ENCODE measurements around the gene ACR.
"Not testable (repeated sequence)": the region's sequence is repeated elsewhere in the genome, so short reads cannot be mapped to it uniquely, and the experiment has no call there.

The ACR gene

DNA sequence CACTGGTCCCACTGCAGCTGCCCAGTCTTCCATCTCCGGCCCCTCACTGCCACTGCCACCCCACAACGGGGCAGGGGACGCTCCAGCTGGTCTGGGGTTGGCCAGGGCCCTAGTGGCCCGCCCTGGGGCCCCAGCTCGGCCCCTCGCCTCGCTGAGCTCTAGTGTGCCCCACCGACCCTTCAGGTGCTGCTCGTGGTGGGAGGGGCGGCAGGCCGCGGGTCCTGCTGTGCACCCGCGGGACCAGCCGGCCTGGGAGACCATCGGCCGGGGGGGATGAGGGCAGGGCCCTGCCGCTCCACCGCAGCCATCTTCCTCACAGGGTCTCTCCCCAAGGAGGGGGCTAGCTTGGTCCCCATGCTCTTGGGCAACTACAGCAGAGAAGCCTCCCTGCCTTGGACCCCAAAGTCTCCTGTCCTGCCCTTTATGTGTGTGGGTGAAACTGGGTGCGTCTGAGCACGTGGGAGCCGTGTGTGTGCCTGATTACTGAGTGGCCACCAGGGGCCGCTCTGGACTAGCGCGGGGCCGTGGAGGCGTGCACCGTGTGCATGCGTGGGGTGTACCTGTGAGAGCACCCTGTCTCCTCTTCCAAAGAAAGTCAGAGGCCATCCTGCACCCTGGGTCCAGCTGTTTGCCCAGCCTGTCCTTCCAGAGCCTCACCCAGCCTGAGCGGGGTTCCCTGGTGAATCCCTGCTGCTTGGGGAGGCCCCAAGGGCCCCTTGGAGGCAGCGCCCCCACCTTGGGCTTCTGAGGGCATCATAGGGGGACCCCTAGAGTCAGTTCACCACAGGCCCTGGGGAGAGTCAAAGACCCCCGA is 6.0 kb upstream of the ACR start:
- Mint-ChIP-seq H3K4me3 (no peak overlapping the region), H3K36me3 (no peaks in the 10 kb centered on the region), H3K27me3 (peaks cover 50% of the 10 kb centered on the region), H3K27ac (no peak overlapping the region), H3K9me3 (no peaks in the 10 kb centered on the region), H3K4me1 (peaks cover 23% of the 10 kb centered on the region)
- peak; percentile 53 for ATAC-seq

DNA sequence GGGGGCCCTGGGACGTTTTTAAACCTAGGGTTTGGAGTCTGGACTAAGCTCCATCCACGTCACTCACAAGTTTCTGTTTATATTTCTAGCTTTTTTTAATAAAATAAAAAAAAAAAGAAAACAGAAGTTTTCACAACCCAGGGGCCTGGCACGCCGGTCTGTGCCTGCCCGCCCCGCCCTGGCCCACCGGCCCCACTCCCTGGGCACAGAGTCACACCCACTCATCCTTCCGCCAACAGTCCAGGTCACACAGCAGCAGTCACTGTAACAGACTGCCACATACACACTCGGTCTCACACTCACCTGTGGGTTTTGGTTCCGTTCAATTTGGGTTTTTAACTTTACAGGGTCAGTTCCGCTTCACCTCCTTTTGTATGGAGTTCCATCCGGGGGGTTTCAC is 5.3 kb upstream of the ACR start:
- H3K4me1 Mint-ChIP-seq, result peaks cover 23% of the 10 kb centered on the region
- no peaks in the 10 kb centered on the region for H3K36me3 Mint-ChIP-seq
- ATAC-seq, result no peak
- H3K27me3 Mint-ChIP-seq, result peaks cover 50% of the 10 kb centered on the region
- no peak overlapping the region for H3K27ac Mint-ChIP-seq
- H3K4me3 Mint-ChIP-seq, result no peak overlapping the region
- no peaks in the 10 kb centered on the region for H3K9me3 Mint-ChIP-seq

DNA sequence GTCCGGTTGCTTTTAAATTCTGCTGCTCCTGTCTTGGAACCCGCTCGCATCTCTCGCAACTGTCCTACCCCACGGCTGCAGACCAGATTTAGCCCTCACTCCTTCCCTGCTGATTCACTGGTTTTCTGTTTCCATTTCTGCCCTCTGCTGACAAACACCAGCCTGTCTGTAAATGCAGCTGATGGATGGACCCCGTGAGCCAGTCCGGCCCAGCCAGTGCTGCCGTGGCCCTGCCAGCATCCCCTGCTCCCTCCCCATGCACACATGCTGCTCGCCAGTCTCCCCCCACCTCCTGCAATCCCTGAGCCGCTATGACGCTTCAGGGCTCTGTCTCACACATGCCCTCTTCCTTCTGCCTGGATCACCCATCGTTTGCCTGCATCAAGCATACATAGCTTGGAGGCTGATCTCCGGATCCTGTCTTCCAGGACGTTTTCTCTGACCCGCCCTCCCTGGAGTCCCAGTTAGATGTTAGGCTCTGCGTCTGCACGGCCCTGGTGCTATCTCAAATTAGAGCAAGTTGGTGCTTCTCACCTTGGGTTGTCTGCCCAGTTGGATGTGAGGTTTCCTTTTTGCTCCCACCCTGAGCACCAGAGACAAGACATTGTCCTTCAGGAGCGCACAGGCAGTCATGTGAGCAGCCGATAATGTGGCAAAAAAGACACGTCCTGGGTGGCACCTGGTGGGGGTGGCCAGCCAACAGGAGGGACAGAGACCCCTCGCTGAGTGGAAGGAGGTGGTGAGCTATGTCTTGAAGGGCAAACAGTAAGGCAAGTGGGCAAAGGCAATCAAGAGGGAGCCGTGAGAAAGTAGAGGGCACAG is 4.3 kb upstream of the ACR start:
- H3K27ac Mint-ChIP-seq, result no peak overlapping the region
- no peak for ATAC-seq
- H3K9me3 Mint-ChIP-seq, result no peaks in the 10 kb centered on the region
- H3K4me1 Mint-ChIP-seq, result peaks cover 22% of the 10 kb centered on the region
- no peaks in the 10 kb centered on the region for H3K36me3 Mint-ChIP-seq
- no peak overlapping the region for H3K4me3 Mint-ChIP-seq
- peaks cover 59% of the 10 kb centered on the region for H3K27me3 Mint-ChIP-seq

DNA sequence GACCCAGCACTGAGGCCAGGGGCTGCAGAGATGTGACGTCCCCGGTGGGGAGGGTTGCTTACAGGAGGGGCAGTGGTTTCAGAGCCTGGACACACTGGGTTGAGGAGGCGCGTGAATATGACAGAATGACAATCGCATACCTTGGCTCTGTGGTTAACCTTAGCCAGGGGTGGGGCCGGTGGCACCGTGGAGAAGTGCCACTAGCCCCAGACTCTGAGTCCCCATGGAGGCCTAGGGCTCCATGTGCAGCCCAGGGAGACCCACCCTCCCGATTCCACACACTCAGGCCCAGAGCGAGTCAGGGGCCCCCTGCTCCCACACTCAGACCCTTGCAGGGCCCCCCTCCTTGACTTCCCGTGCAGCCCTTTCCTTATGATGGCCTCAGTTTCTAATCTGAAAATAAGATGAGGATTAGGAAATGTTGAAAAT is 3.6 kb upstream of the ACR start:
- H3K9me3 Mint-ChIP-seq, result no peaks in the 10 kb centered on the region

DNA sequence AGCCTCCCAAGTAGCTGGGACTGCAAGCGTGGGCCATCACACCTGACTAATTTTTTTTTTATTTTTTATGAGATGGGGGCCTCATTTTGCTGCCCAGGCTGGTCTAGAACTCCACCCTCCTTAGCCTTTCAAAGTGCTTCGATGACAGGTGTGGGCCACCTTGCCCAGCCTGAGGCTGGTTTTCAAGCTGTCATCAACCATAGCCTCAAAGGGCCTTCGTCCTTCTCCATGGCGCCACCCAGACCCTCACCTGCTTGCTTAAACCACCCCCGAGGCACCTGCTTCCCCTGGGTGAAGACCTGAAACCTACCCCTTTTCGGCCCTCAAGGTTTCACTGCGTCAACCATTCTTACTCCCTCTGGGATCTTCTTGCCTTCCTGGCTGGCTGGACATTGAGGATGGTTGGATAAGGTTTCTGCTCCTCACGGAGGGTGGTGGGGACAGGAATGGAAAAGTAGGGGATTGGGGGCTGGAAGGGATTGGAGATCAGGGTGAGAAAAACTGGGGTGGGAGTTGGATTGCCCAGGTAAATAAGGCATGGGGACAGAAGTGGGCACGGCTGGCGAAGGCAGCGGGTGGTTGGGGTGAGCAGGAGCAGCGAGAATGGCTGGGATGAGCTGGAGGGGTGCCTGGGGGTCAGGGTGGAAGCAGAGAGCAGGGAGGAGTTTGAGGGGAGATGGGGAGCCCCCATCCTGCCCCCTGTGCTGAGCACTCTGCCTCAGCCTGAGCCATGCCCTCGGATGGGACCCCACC is 2.8 kb upstream of the ACR start:
- H3K36me3 Mint-ChIP-seq, result no peaks in the 10 kb centered on the region
- no peak overlapping the region for H3K27ac Mint-ChIP-seq
- no peaks in the 10 kb centered on the region for H3K9me3 Mint-ChIP-seq
- H3K4me1 Mint-ChIP-seq, result peaks cover 11% of the 10 kb centered on the region
- peaks cover 73% of the 10 kb centered on the region for H3K27me3 Mint-ChIP-seq
- ATAC-seq, result no peak
- no peak overlapping the region for H3K4me3 Mint-ChIP-seq

More for the DNA sequence above, 3.6 kb upstream of the ACR start:
- no peak overlapping the region for H3K4me3 Mint-ChIP-seq
- peaks cover 65% of the 10 kb centered on the region for H3K27me3 Mint-ChIP-seq
- no peaks in the 10 kb centered on the region for H3K36me3 Mint-ChIP-seq
- no peak for ATAC-seq
- H3K27ac Mint-ChIP-seq, result no peak overlapping the region
- peaks cover 15% of the 10 kb centered on the region for H3K4me1 Mint-ChIP-seq

DNA sequence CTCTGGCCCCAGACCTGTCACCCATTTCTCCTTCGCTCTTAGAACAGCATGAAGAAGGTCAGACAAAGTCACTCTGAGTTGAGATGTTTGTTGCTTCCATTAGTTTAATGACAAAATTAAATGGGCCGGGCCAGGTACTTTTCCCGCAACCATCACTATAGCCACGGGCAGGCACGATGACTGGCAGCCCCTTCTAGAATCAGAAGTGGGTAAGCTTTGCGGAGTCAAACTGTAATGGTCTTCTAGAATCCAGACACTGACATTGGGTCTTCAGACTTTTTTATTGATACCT is 2.3 kb upstream of the ACR start:
- Mint-ChIP-seq H3K9me3 (no peaks in the 10 kb centered on the region), H3K27me3 (peaks cover 78% of the 10 kb centered on the region), H3K4me1 (peaks cover 11% of the 10 kb centered on the region), H3K4me3 (no peak overlapping the region), H3K27ac (no peak overlapping the region), H3K36me3 (no peaks in the 10 kb centered on the region)
- no peak for ATAC-seq

DNA sequence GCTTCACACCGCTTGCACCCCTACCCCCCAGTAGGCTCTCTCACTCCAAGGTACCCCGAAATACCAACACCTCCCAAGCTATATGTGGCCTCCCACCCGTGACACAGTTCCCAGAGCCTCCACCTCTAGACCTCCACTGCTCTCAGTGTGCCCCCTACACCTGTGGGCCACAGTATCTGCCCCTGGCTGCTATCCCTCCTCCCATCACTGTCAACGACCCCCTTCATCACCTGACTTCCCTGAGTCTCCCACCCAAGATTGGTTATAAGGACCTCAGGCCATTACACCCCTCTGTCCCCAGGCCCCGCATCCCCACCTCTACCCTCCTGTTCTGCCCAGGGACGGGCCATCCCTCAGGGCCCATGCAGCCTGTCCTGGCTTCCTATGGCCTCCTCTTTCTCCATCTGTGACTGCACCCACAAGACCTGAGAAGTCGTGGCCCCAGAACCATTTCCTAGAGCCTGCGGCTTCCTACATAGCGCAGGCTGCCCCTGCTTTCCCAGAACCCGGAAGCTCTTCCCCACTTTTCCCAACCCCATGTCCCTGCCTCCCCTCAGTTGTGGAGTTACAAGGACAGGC is 734 bp downstream of the ACR start:
- Mint-ChIP-seq H3K36me3 (no peaks in the 10 kb centered on the region), H3K27ac (no peak overlapping the region), H3K9me3 (no peaks in the 10 kb centered on the region), H3K27me3 (peaks cover 75% of the 10 kb centered on the region), H3K4me1 (no peaks in the 10 kb centered on the region), H3K4me3 (no peak overlapping the region)
- ATAC-seq, result no peak

DNA sequence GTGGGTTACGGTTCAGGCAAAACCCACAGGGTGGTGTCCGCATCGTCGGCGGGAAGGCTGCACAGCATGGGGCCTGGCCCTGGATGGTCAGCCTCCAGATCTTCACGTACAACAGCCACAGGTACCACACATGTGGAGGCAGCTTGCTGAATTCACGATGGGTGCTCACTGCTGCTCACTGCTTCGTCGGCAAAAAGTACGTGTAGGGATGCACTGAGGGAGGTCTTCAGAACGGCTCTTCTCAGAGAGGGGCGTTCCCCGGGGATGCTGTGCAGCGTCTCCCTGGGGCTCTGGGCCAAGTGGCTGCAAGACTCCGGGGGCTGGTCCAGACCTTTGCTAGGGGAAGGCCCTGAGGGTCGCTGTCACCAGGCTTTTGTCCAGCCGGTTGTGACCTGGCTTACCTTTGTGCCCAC is 1.3 kb downstream of the ACR start:
- no peak overlapping the region for H3K27ac Mint-ChIP-seq
- no peaks in the 10 kb centered on the region for H3K9me3 Mint-ChIP-seq
- H3K27me3 Mint-ChIP-seq, result peaks cover 75% of the 10 kb centered on the region
- H3K4me3 Mint-ChIP-seq, result no peak overlapping the region
- H3K36me3 Mint-ChIP-seq, result no peaks in the 10 kb centered on the region
- no peak for ATAC-seq
- no peaks in the 10 kb centered on the region for H3K4me1 Mint-ChIP-seq

DNA sequence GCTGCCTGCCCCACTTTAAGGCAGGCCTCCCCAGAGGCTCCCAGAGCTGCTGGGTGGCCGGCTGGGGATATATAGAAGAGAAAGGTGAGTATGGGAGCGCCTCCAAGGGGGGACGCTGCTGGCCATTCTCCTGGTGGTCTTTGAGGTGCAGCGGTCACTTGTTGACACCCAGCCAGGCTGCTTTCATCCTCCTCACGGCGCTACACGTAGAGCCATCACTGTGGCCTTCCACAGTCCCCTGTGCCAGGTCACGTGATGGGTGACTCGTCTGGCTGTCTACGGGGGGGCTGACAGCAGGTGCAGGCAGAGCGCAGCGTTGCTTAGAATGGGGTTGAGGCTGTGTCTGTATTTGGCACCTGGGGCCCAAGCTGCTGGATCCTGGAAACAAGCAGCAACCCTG is 1.9 kb downstream of the ACR start:
- no peaks in the 10 kb centered on the region for H3K36me3 Mint-ChIP-seq
- H3K9me3 Mint-ChIP-seq, result no peaks in the 10 kb centered on the region
- H3K27me3 Mint-ChIP-seq, result peaks cover 68% of the 10 kb centered on the region
- H3K4me3 Mint-ChIP-seq, result no peak overlapping the region
- no peaks in the 10 kb centered on the region for H3K4me1 Mint-ChIP-seq
- ATAC-seq, result no peak
- no peak overlapping the region for H3K27ac Mint-ChIP-seq

DNA sequence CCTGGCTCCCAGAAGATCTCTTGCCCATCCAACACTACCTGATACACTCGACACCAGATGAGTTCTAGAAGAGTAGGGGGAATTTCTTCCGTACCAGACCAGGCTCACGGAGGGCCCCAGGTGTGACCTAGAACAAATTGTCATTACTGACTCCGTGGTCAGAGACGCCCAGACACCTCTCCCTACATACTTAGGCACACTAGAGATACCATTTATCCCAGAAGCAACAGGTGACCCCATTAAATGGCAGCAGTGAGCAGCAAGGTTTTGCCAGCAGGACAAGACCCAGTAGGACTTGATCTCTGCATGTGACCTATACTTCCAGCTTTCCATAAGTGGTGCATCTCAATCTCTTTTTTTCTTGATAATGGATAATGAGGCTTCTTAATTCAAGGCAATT is 2.7 kb downstream of the ACR start:
- ATAC-seq, H3K4me1 Mint-ChIP-seq, H3K9me3 Mint-ChIP-seq, H3K36me3 Mint-ChIP-seq, H3K4me3 Mint-ChIP-seq, H3K27ac Mint-ChIP-seq: not testable (repeated sequence)
- peaks cover 61% of the 10 kb centered on the region for H3K27me3 Mint-ChIP-seq

DNA sequence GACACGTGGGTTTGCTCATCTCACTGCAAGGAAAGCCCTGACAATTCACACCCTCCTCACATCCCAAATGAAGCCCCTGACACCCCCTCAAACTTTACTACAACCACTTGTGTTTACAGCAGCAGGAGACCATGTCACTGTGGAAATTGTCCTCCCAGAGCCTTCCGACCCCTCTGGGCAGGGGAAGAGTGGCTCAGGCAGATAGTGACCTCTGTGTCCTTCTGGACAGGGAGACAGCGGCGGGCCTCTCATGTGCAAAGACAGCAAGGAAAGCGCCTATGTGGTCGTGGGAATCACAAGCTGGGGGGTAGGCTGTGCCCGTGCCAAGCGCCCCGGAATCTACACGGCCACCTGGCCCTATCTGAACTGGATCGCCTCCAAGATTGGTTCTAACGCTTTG is 6.4 kb downstream of the ACR start:
- H3K27ac Mint-ChIP-seq, H3K36me3 Mint-ChIP-seq, H3K9me3 Mint-ChIP-seq, H3K4me1 Mint-ChIP-seq, H3K4me3 Mint-ChIP-seq, ATAC-seq: not testable (repeated sequence)
- H3K27me3 Mint-ChIP-seq, result peaks cover 26% of the 10 kb centered on the region

DNA sequence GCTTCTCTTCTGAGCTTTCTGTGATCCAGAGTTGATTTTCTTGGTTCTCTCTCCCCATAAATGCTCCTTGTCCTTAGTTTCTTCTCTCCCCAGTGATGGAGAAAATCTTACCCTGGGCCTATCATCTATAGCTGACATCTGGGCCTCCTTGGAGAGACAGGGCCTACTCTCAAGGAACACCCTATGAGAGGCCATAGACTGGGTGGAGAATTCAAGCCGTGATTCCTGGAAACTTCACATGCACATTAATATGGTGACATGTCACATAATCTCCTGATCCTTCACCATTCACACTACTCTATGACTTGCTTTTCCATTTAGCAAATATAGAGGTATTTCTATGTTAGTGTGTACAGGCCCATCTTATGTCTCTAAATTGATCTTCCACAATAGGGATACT is 9.5 kb downstream of the ACR start:
- not testable (repeated sequence) for H3K9me3 Mint-ChIP-seq, H3K27ac Mint-ChIP-seq, H3K4me1 Mint-ChIP-seq, H3K4me3 Mint-ChIP-seq, H3K36me3 Mint-ChIP-seq, ATAC-seq
- H3K27me3 Mint-ChIP-seq, result peaks cover 10% of the 10 kb centered on the region

DNA sequence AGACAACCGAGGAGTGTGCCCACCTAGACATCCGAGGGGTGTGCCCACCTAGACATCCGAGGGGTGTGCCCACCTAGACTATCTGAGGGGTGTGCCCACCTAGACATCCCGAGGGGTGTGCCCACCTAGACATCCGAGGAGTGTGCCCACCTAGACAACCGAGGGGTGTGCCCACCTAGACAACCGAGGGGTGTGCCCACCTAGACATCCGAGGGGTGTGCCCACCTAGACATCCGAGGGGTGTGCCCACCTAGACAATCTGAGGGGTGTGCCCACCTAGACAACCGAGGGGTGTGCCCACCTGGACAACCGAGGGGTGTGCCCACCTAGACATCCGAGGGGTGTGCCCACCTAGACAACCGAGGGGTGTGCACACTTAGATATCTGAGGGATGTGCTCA is 10.6 kb downstream of the ACR start:
- not testable (repeated sequence) for H3K9me3 Mint-ChIP-seq, H3K4me1 Mint-ChIP-seq, H3K27ac Mint-ChIP-seq, ATAC-seq, H3K27me3 Mint-ChIP-seq, H3K36me3 Mint-ChIP-seq, H3K4me3 Mint-ChIP-seq

DNA sequence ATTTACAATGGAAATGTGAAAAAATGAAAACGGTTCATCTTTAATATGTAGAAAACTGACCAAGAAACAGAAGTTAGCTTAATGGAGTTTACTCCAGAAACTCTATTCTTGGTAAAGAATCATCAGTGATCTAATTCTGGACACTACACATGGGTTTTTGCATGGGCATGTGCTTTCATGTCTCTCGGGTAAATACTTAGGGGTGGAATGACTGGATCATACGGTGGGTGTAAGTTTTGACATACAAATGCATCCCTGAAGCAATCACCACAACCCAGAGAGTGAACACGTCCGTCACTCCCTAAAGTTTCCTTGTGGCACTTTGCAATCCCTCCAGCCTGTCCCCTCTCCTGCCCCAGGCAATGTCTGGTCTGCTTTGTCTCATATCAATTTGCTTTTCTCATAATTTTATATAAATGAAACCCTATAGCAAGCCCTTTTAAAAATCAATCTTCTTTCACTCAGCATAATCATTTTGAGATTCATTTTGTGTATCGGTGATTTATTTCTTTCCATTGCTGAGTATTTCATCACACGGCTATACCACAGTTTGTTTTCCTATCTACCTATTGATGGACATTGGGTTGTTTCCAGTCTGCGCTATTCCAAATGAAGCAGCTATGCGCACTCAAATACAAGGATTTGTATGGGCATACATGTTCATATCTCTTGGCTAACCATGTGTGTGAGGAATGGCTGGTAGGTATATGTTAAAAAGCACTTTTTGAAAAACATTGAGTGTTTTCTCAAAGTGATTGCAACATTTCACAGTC is 11.5 kb downstream of the ACR start:
- not testable (repeated sequence) for H3K4me3 Mint-ChIP-seq, ATAC-seq, H3K27me3 Mint-ChIP-seq, H3K36me3 Mint-ChIP-seq, H3K27ac Mint-ChIP-seq, H3K4me1 Mint-ChIP-seq, H3K9me3 Mint-ChIP-seq

DNA sequence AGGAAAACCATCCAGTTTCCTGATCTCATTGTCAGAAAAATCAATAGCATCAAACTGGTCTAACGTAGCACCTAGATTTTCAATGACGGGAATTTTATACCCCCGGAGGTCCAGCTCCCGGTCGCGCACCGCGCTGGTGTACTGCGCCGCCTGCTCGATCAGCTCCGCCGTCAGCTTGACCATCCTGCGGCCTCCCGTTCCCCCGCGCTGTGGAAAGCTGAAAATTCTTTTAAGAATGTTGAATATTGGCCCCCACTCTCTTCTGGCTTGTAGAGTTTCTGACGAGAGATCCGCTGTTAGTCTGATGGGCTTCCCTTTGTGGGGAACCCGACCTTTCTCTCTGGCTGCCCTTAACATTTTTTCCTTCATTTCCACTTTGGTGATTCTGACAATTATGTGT is 17.2 kb downstream of the ACR start:
- not testable (repeated sequence) for H3K4me3 Mint-ChIP-seq, ATAC-seq, H3K27ac Mint-ChIP-seq

More for the DNA sequence above, 17.2 kb downstream of the ACR start:
- not testable (repeated sequence) for H3K4me1 Mint-ChIP-seq, H3K9me3 Mint-ChIP-seq, H3K27me3 Mint-ChIP-seq, H3K36me3 Mint-ChIP-seq

Measured in stimulated activated memory B cell treated with anti-CD40 and anti-IgM and Interleukin-4, amounts not matched to agents 10 μg/mL and 1 μg/mL and 100 μg/mL, for 72 hours (primary cell).